ENCODE results near the gene PACRG.

PACRG gene

DNA sequence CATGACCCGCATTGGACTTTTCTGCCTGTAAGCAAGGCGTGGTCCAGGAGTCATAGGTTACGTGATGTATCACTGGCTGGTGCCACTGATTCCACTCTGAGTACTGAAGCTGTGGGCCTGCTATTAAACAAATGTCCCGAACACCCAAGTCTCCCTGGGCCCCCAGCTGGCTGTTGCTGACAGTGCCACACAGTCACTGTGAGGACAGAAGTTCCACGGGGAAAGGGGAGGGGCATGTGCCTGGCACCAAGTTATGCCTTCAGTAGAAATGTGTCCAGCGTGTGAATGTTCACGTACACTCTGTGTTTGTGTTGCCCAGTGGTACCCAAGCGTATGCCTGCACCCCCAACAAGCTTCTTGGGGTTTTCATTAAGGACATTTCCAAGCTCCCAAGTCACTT lies 515.3 kb downstream of the PACRG start:
- TF ChIP-seq, protein P1, sequence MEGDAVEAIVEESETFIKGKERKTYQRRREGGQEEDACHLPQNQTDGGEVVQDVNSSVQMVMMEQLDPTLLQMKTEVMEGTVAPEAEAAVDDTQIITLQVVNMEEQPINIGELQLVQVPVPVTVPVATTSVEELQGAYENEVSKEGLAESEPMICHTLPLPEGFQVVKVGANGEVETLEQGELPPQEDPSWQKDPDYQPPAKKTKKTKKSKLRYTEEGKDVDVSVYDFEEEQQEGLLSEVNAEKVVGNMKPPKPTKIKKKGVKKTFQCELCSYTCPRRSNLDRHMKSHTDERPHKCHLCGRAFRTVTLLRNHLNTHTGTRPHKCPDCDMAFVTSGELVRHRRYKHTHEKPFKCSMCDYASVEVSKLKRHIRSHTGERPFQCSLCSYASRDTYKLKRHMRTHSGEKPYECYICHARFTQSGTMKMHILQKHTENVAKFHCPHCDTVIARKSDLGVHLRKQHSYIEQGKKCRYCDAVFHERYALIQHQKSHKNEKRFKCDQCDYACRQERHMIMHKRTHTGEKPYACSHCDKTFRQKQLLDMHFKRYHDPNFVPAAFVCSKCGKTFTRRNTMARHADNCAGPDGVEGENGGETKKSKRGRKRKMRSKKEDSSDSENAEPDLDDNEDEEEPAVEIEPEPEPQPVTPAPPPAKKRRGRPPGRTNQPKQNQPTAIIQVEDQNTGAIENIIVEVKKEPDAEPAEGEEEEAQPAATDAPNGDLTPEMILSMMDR (conservative IDR thresholded peaks at IDR 0.05; ENCODE audit: low read depth, low read length) = no peak

DNA sequence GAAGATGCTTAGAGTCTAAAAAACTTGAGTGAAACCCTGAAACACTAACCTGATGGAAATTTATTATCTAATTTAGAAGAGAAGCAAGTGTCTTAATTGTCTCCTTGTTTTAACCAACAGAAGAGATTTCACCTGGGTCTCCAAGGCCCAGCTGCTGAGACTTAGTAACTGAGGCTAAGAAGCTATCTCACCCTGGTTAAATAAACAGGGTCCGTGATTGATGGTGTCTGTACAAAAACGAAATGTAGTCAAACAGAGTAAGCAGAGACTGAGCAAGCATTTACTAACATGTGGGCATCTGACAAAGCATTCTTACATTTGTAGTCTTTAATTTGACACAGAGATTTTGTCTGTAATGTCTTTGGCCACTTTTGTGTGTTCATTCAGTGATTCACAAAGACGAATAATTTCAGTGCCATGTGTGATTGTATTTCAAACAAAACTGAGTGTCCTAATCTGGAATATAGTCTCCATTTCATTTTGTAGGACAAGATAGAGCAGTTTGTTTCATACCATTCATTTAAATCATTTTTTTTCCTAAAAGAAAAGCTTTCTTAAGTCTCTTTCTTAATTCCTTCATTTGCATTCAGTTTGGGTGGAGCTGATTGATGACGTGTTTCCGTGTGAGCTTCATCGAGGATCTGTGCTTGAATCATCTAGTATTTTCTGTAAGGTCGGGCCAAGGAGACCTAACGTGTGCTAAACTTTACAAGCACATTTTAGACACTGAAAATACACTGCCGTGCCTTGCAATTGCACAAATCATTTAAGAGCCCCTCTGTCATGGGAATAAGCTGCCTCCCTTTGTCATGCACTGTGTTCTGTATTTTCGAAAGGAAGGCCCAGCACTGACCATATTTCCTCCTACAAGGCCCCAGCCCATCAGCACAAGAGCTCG lies 516.2 kb downstream of the PACRG start:
- H3K4me1 ChIP-seq (ENCODE audit: low read depth, poor library complexity, severe bottlenecking) = no peaks in the 10 kb centered on the region
- H3K79me2 ChIP-seq (ENCODE audit: insufficient read depth, low read depth) = no peaks in the 10 kb centered on the region
- H3K9ac ChIP-seq = no peak overlapping the region
- H3K36me3 ChIP-seq (ENCODE audit: insufficient read depth) = no peaks in the 10 kb centered on the region
- H3K27me3 ChIP-seq (ENCODE audit: insufficient read depth, low read depth) = no peaks in the 10 kb centered on the region
- no peak overlapping the region for H3K4me2 ChIP-seq
- TF ChIP-seq, protein P1 (conservative IDR thresholded peaks at IDR 0.05; ENCODE audit: low read depth, low read length) = no peak
- no peak overlapping the region for H2AFZ ChIP-seq (ENCODE audit: low read depth)
- no peak overlapping the region for H3K27ac ChIP-seq
- no peaks in the 10 kb centered on the region for H4K20me1 ChIP-seq (ENCODE audit: insufficient read depth)
- no peak overlapping the region for H3K4me3 ChIP-seq (IDR thresholded peaks at IDR 0.05; ENCODE audit: insufficient read depth, low read depth, low read length)

More for the DNA sequence above, 515.3 kb downstream of the PACRG start:
- Histone ChIP-seq H3K4me3 (IDR thresholded peaks at IDR 0.05; ENCODE audit: insufficient read depth, low read depth, low read length) (no peak overlapping the region), H3K27ac (no peak overlapping the region), H2AFZ (ENCODE audit: low read depth) (no peak overlapping the region), H3K9ac (no peak overlapping the region), H3K36me3 (ENCODE audit: insufficient read depth) (no peaks in the 10 kb centered on the region), H3K4me1 (ENCODE audit: low read depth, poor library complexity, severe bottlenecking) (no peaks in the 10 kb centered on the region), H4K20me1 (ENCODE audit: insufficient read depth) (no peaks in the 10 kb centered on the region), H3K4me2 (no peak overlapping the region), H3K27me3 (ENCODE audit: insufficient read depth, low read depth) (no peaks in the 10 kb centered on the region), H3K79me2 (ENCODE audit: insufficient read depth, low read depth) (no peaks in the 10 kb centered on the region)

DNA sequence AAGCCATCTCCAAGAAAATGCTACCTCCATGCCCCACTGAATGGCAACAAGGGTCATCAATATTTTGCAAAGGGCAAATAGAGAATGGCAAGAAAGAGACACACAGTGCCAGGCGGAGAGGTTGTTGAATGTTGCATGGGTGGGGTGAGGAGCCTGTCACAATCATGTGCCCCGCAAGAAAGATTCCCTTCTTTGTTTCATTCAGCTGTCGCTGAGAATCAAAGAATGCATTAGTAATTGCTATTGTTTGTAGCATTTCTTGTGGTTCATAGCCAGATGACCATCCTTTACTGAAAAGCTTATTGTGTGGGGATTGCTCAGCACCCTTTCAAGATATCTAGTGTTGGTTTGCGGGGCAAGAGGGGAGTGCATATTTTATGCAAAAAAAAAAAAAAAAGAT lies 520.3 kb downstream of the PACRG start:
- Histone ChIP-seq H3K27ac (no peak overlapping the region), H2AFZ (ENCODE audit: low read depth) (no peak overlapping the region), H3K4me2 (no peak overlapping the region), H3K79me2 (ENCODE audit: insufficient read depth, low read depth) (no peaks in the 10 kb centered on the region), H3K27me3 (ENCODE audit: insufficient read depth, low read depth) (no peaks in the 10 kb centered on the region), H3K4me1 (ENCODE audit: low read depth, poor library complexity, severe bottlenecking) (no peaks in the 10 kb centered on the region), H4K20me1 (ENCODE audit: insufficient read depth) (no peaks in the 10 kb centered on the region), H3K4me3 (IDR thresholded peaks at IDR 0.05; ENCODE audit: insufficient read depth, low read depth, low read length) (no peak overlapping the region), H3K9ac (no peak overlapping the region), H3K36me3 (ENCODE audit: insufficient read depth) (no peaks in the 10 kb centered on the region)
- TF ChIP-seq, protein P1 (conservative IDR thresholded peaks at IDR 0.05; ENCODE audit: low read depth, low read length) = no peak

DNA sequence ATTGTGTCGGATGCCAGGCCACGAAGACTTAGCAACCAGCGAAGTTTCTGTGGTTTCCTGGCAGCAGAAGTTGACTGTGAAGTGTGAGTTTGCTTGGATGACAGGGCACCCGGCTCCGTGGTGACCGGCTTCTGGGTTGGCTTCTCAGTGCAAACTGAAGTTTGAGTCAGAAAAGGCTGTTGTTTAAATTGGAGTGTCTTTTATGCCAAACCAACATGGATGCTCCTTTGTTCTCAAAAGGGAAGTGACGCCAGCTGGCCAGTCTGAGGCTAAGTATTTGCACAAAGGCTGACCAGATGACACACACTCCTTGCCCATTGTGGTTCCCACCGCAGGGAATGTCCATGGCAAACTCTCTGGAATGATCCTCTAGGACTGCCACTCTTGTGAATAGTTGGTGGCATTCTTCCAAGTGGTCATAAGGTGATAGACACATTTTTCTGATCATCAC lies 521.9 kb downstream of the PACRG start:
- Histone ChIP-seq H4K20me1 (ENCODE audit: insufficient read depth) (no peaks in the 10 kb centered on the region), H3K27ac (no peak overlapping the region), H3K36me3 (ENCODE audit: insufficient read depth) (no peaks in the 10 kb centered on the region), H3K27me3 (ENCODE audit: insufficient read depth, low read depth) (no peaks in the 10 kb centered on the region), H3K79me2 (ENCODE audit: insufficient read depth, low read depth) (no peaks in the 10 kb centered on the region), H3K4me2 (no peak overlapping the region), H2AFZ (ENCODE audit: low read depth) (no peak overlapping the region), H3K4me1 (ENCODE audit: low read depth, poor library complexity, severe bottlenecking) (no peaks in the 10 kb centered on the region), H3K9ac (no peak overlapping the region), H3K4me3 (IDR thresholded peaks at IDR 0.05; ENCODE audit: insufficient read depth, low read depth, low read length) (no peak overlapping the region)
- TF ChIP-seq, protein P1 (conservative IDR thresholded peaks at IDR 0.05; ENCODE audit: low read depth, low read length) = no peak
